Mucosa of descending colon (tissue), 3 donors: ENCODE measurements around the gene MRPS27. TPM values are rescaled to one million over a fixed set of nuclear protein-coding genes. Genes with fewer than 3 reads are reported as not detected.
"Not testable (repeated sequence)": the region's sequence is repeated elsewhere in the genome, so short reads cannot be mapped to it uniquely, and the experiment has no call there.

Experiments
- ATAC-seq: fragments of 200-7000 bp; cut with Tn5 transposase; one replicate; pipeline ENCODE4 v1.9.1; 2020; ENCODE audit warnings: mild to moderate bottlenecking, moderate library complexity
- DNase-seq, 3 donors: peaks; one replicate each; pipeline ENCODE4 v3.0.0-alpha.2; 2020
- H3K36me3 ChIP-seq: fragments of 200-600 bp; one replicate; pipeline ENCODE4 v1.8.0; 2021; ENCODE audit warnings: low read depth, mild to moderate bottlenecking
- H3K4me1 ChIP-seq: fragments of 200-600 bp; one replicate; pipeline ENCODE4 v1.8.0; 2021; ENCODE audit warnings: low read depth, mild to moderate bottlenecking
- H3K4me3 ChIP-seq: fragments of 200-600 bp; one replicate; pipeline ENCODE4 v1.8.0; 2021; ENCODE audit warnings: mild to moderate bottlenecking
- H3K9me3 ChIP-seq: fragments of 200-600 bp; one replicate; pipeline ENCODE4 v1.8.0; 2021; ENCODE audit warnings: mild to moderate bottlenecking
- CTCF ChIP-seq: fragments of 200-600 bp; IDR thresholded peaks from one replicate; pipeline ENCODE4 v1.8.0; 2022; ENCODE audit warnings: antibody characterized with exemption, mild to moderate bottlenecking
- intact Hi-C, 2 donors: fragments of 100-400 bp; cut with DNase I in 1 of 2; cut with micrococcal nuclease in 1 of 2; formaldehyde crosslinking; loops; one replicate each; pipeline versions ENCODE4 v1.11.0 to v1.11.1; 2022; cut with DNase I, micrococcal nuclease
- microRNA-seq: library from miRNA; unstranded; fragments of <30 nt; microRNA quantifications from one replicate; pipeline ENCODE4, GENCODE V29; 2019
- total RNA-seq, 3 donors: library from RNA; stranded (reverse); fragmentation: NEBNext Ultra II Directional in 2 of 3; extraction: Animal tissue kit (Norgen Biotek cat#: 25700) in 2 of 3; gene quantifications; one replicate each; pipeline versions ENCODE4 v1.2.1 to v1.2.4, GENCODE V29; 2021 to 2023
- donor health status: DM: no; HTN: no; CAD: no; lungs with moderate emphysema.
- donor health status: DM: no; HTN: no; CAD: no.
- donor health status: DM: no; HTN: yes; CAD: no.

Gene MRPS27
- total RNA-seq, 3 donors from 2014 or later = 32.7 to 40.3 (median 37.6) TPM

- intact Hi-C loops = no loop called here
- DNase-seq (no peak), ATAC-seq (no peak)
- H3K9me3 ChIP-seq = no peaks in the 10 kb centered on the region
- H3K4me3 ChIP-seq = no peak overlapping the region
- TF ChIP-seq CTCF = no peak
- H3K4me1 ChIP-seq = no peaks in the 10 kb centered on the region
- no peaks in the 10 kb centered on the region for H3K36me3 ChIP-seq
Observed at GRCh38 chr5:72177538-72177937, 142.5 kb downstream of the MRPS27 start.

DNA sequence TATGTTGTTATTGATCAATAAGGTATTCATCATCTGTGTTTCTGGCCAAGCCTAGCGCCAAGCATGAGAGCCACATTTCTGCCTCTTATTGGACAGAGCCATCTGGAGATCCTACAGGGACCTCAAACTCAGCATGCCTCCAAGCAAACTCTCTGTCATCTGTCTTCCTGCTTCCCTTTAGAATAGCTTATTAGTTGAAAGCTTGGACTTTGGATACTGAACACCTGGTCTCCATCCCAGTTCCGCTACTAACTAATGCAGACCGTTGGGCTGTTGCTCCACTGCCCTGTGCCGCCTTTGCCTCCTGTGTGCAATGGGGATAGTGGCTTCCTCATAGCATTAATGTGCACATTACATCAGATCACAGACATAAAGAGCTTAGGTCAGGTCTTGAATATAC, 147.3 kb downstream of the MRPS27 start:
- no peak for TF ChIP-seq CTCF
- Histone ChIP-seq H3K4me1 (no peaks in the 10 kb centered on the region), H3K36me3 (no peaks in the 10 kb centered on the region), H3K4me3 (no peak overlapping the region), H3K9me3 (no peaks in the 10 kb centered on the region)
- intact Hi-C loops = no loop called here
- DNase-seq (no peak), ATAC-seq (peak; percentile 26)

GRCh38 chr5:72171667-72172066, 148.4 kb downstream of the MRPS27 start:
- intact Hi-C loops = no loop called here
- DNase-seq (no peak), ATAC-seq (no peak)
- TF ChIP-seq CTCF = no peak
- H3K4me3 ChIP-seq = no peak overlapping the region
- no peaks in the 10 kb centered on the region for H3K36me3 ChIP-seq
- H3K4me1 ChIP-seq = no peaks in the 10 kb centered on the region
- H3K9me3 ChIP-seq = no peaks in the 10 kb centered on the region

GRCh38 chr5:72171181-72171580, 148.9 kb downstream of the MRPS27 start:
- DNase-seq, intact Hi-C loops, H3K9me3 ChIP-seq, ATAC-seq, H3K4me3 ChIP-seq, H3K36me3 ChIP-seq, H3K4me1 ChIP-seq: not testable (repeated sequence)

DNA sequence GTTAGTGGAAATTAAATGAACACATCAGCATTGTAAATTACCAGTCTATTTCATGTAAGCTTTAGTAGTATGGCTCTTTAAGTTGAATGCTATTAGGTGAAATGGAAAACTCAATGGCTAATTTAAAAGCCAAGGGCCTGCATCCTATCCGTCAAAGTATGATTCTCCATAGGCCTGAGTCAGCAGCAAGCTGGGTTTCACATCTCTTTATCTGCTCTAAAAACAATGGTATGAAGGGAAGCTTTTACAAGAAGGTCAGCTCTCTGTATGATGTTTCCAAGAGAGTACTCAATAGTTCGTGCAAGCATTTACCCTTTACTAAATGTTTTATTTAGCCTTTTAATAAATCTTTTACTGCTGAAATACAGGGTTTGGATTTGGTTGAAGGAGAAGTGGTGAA, 149.9 kb downstream of the MRPS27 start:
- DNase-seq = no peak
- Histone ChIP-seq H3K36me3 (no peaks in the 10 kb centered on the region), H3K4me1 (no peaks in the 10 kb centered on the region), H3K4me3 (no peak overlapping the region), H3K9me3 (no peaks in the 10 kb centered on the region)
- intact Hi-C loops = no loop called here
- no peak for TF ChIP-seq CTCF
- no peak for ATAC-seq

Small RNA genes lying within 50 kb of the gene (microRNA-seq; reads per million reads assigned to microRNA genes)
- gene MIR4803 = not detected

Other genes with a start within 250 kb of the MRPS27 start
- 10 to 100 TPM in 2 of 3 donors, 1 to 10 TPM in 1; 6.5 to 72.3 (median 20.9) TPM for gene MAP1B, start 212.8 kb downstream of the MRPS27 start, total RNA-seq
- 1 to 10 TPM; 4.7 to 6.3 (median 5.2) TPM for gene PTCD2, start 133 bp upstream of the MRPS27 start, total RNA-seq
- 1 to 10 TPM in 2 of 3 donors, under 1 TPM in 1; 0.96 to 1.6 (median 1.6) TPM for gene ZNF366, start 187.2 kb upstream of the MRPS27 start, total RNA-seq